Thymus (tissue), 11 donors: Measurements from ENCODE around the gene OTOA. TPM values are rescaled to one million over a fixed set of nuclear protein-coding genes. Genes with fewer than 3 reads are reported as not detected.
"Not testable (repeated sequence)": the region's sequence is repeated elsewhere in the genome, so short reads cannot be mapped to it uniquely, and the experiment has no call there.

Experiments
- DNase-seq, 9 donors: peaks; one replicate each; pipeline ENCODE4 v3.0.0-alpha.2; 2013; ENCODE audit warnings: low spot score in 9 of 9, low read depth in 6 of 9, missing footprints in 1 of 9
- H3K27ac ChIP-seq, 2 donors: one replicate each; pipeline ENCODE4 v1.5.1; 2013; ENCODE audit warnings: control low read depth in 1 of 2, low read depth in 1 of 2, low read length in 1 of 2, mild to moderate bottlenecking in 1 of 2, moderate library complexity in 1 of 2
- H3K27me3 ChIP-seq, 2 donors: one replicate each; pipeline ENCODE4 v1.5.1; 2013; ENCODE audit warnings: low read length in 1 of 2; ENCODE audit not compliant: control insufficient read depth in 2 of 2, insufficient read depth in 1 of 2
- H3K36me3 ChIP-seq, 2 donors: one replicate each; pipeline ENCODE4 v1.5.1; 2013; ENCODE audit warnings: low read length in 1 of 2, mild to moderate bottlenecking in 1 of 2, moderate library complexity in 1 of 2; ENCODE audit not compliant: control insufficient read depth in 2 of 2, insufficient read depth in 2 of 2
- H3K4me1 ChIP-seq, 2 donors: one replicate each; pipeline ENCODE4 v1.5.1; 2013; ENCODE audit warnings: low read length in 2 of 2; ENCODE audit not compliant: control insufficient read depth in 2 of 2, insufficient read depth in 2 of 2
- H3K4me3 ChIP-seq, 2 donors: one replicate each; pipeline ENCODE4 v1.5.1; 2013; ENCODE audit warnings: low read length in 2 of 2, control low read depth in 1 of 2, mild to moderate bottlenecking in 1 of 2
- H3K9me3 ChIP-seq, 2 donors: one replicate each; pipeline ENCODE4 v1.5.1; 2013; ENCODE audit warnings: low read length in 1 of 2, mild to moderate bottlenecking in 1 of 2; ENCODE audit not compliant: control insufficient read depth in 2 of 2, insufficient read depth in 1 of 2
- WGBS: extraction: QIAGEN DNeasy Blood & Tissue Kit; methylation state at CpG from one replicate; pipeline ENCODE4 v1.1.7; 2013; 5-methylcytosine and 5-hydroxymethylcytosine counted together
- polyA plus RNA-seq: library from polyadenylated mRNA; stranded (reverse); fragments of 200-250 nt; gene quantifications from one replicate; pipeline ENCODE4 v1.2.3, GENCODE V29; 2013
- total RNA-seq: library from RNA; stranded (reverse); fragments of 120-200 nt; gene quantifications from one replicate; pipeline ENCODE4 v1.2.4, GENCODE V29; 2013
- donor health status: healthy.

OTOA gene
- total and polyA plus RNA-seq, 2 donors: 0.28 to 1.3 TPM

DNA sequence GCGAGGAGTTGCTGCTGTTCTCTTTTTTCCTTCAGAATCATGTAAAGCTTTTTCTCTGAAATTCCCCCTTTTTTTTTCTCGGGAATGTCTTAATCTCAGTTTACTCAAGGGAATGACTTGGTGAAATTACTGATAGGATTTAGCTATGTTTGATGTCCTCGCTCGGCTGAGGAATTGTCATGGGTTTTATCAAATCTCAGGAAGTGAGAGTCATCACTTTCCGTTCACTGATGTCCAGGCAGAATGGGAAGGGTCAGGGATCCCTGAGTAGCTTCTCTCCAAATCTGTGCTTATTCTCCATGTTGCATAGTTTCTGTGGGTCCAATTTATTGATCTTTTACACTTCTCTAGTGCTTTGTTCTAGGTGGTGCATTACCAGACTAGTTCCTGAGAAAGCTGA lies 17.7 kb upstream of the OTOA start:
- Histone ChIP-seq H3K27ac (peak overlapping the region; percentile 83 to 94), H3K9me3 (no peaks in the 10 kb centered on the region), H3K36me3 (peaks cover 0 to 2% of the 10 kb centered on the region in 2 donors), H3K4me3 (no peak overlapping the region), H3K27me3 (no peaks in the 10 kb centered on the region), H3K4me1 (peaks cover 17 to 44% of the 10 kb centered on the region in 2 donors)
- no peak for DNase-seq
- WGBS: 89% methylated on average over 5 of the region's 5 CpGs

DNA sequence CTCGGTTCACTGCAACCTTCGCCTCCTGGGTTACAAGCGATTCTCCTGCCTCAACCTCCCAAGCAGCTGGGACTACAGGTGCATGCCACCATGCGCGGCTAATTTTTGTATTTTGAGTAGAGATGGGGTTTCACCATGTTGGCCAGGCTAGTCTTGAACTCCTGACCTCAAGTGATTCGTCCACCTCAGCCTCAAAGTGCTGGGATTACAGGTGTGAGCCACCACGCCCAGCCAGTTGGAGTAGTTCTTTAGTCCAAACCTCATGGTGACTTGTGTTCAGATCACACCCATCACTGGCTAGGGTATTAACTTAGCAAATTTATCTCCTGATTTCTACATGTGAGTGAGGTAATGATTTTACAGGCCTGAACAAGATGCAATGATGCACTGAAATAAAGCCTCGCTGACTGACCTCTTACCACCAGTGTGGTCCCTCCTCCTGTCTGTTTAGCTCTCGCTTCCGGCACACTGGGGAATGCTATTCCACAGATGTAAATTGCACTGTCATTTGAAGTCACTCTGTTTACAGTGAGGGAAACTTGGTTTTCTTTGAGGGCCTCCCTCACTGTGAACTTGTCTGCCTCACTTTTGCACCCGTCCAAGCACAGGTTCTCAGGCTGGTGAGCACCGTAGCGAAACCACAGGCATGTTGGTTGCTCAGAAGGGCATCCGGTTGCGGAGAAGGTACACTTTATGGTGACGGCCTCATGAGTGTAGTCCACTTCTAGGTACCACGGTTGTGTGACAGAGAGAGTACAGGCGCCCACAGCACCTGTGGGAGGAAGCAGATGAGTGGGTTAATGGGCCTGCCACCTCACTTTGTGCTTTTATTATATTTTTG lies 16.8 kb upstream of the OTOA start:
- no peaks in the 10 kb centered on the region for H3K27me3 ChIP-seq
- H3K4me1 ChIP-seq: peaks cover 17 to 44% of the 10 kb centered on the region in 2 donors
- peak overlapping the region; percentile 82 to 94 for H3K27ac ChIP-seq
- WGBS: 75% methylated on average over 18 of the region's 18 CpGs
- no peak overlapping the region for H3K4me3 ChIP-seq
- H3K36me3 ChIP-seq: peaks cover 0 to 2% of the 10 kb centered on the region in 2 donors
- peak in 3 of 9 donors; percentile 20 to 58 (median 26) for DNase-seq
- H3K9me3 ChIP-seq: no peaks in the 10 kb centered on the region

DNA sequence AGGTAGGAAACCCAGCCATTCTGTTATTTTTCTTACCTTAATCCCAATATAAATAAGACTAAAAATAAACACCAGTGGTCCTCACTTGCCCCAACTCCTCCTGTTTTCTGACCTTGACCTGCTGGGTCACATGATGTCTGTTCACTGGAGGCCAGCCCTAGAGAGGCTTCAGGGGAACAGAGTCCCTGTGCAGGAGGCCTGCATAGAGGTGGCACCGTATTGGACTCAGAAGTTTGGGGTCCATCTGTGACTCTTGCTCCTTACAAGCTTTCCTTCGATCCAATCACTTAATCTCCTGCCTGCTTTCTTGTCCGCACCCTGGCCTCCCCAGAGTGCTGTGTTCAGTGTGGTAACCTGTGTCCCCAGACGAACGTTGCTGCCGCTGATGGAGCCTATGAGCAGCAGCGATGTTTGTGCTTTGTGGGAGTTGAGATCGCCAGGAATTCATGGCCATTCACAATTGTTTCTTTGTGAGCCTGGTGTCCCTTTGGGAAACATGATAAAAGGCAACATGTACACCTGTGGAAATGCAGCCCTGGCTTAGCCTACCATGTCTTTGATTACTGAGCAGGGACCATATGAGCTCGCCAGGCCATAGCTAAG lies 16.1 kb upstream of the OTOA start:
- 96% methylated on average over 9 of the region's 9 CpGs for WGBS
- no peak for DNase-seq
- peak overlapping the region; percentile 70 to 94 for H3K27ac ChIP-seq
- no peaks in the 10 kb centered on the region for H3K36me3 ChIP-seq
- H3K27me3 ChIP-seq: no peaks in the 10 kb centered on the region
- no peak overlapping the region for H3K4me3 ChIP-seq
- no peaks in the 10 kb centered on the region for H3K9me3 ChIP-seq
- H3K4me1 ChIP-seq: peaks cover 17 to 44% of the 10 kb centered on the region in 2 donors

DNA sequence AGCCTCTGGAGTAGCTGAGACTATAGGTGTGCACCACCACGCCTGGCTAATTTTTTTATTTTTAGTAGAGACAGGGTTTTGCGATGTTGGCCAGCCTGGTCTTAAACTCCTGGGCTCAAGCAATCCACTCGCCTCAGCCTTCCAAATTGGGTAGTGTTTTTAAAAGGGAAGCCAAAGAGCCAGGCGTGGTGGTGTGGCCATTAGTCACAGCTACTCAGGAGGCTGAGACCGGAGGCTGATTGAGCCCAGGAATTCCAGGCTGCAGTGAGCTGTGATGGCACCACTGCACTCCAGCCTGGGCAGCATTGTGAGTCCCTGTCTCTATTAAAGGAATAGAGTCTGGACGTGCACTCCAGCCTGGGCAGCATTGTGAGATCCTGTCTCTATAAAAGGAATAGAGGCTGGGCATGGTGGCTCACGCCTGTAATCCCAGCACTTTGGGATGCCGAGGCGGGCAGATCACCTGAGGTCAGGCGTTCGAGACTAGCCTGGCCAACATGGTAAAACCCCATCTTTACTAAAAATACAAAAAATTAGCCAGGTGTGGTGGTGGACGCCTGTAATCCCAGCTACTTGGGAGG lies 13.9 kb upstream of the OTOA start:
- H3K4me3 ChIP-seq, DNase-seq, H3K36me3 ChIP-seq, H3K27me3 ChIP-seq, H3K27ac ChIP-seq, H3K9me3 ChIP-seq: not testable (repeated sequence)
- H3K4me1 ChIP-seq: peaks cover 15 to 44% of the 10 kb centered on the region in 2 donors
- 97% methylated on average over 12 of the region's 12 CpGs for WGBS

DNA sequence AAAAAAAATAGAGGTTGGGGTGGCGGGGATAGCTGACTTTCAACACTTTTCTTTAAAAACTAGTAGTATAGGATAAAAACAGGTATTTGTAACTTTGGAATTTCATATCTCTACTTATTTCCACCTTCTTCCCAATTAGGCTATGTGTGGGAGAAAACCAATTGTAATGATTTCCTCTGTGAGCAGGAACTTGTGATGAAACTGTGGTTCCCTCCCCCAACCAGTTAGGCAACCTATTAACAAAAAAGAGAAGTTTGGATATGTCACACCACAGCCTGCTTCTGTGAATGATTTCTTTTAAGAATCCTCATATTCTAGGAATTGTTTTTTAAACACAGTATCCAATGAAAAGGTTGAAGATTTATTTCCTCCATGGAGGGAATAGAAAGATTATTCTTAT lies 13.2 kb upstream of the OTOA start:
- H3K27me3 ChIP-seq: no peaks in the 10 kb centered on the region
- DNase-seq: peak in 1 of 9 donors; percentile 23
- WGBS: 95% methylated on average over 1 of the region's 1 CpG
- H3K9me3 ChIP-seq: no peaks in the 10 kb centered on the region
- H3K27ac ChIP-seq: no peak overlapping the region
- H3K36me3 ChIP-seq: peaks cover 0 to 7% of the 10 kb centered on the region in 2 donors
- H3K4me3 ChIP-seq: no peak overlapping the region
- H3K4me1 ChIP-seq: peaks cover 15 to 40% of the 10 kb centered on the region in 2 donors

DNA sequence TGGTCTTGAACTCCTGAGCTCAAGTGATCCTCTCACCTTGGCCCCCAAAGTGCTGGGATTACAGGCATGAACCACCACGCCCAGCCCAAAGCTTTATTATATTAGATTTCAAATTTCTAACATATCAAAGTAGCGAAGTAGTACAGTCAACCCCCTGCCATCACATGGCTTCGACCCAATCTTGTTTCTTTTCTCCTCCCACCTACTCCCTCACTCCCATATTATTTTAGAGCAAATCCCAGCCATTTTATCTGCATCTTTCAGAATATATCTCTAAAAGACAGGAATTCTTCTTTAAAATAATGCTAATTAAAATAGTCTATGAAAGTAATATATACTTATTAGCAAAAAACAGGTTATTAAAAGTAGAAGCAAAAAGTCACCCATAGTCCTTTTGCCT lies 12.3 kb upstream of the OTOA start:
- Histone ChIP-seq H3K36me3 (peaks cover 0 to 7% of the 10 kb centered on the region in 2 donors), H3K4me1 (peaks cover 10 to 32% of the 10 kb centered on the region in 2 donors), H3K27me3 (no peaks in the 10 kb centered on the region), H3K4me3 (no peak overlapping the region), H3K27ac (no peak overlapping the region), H3K9me3 (no peaks in the 10 kb centered on the region)
- WGBS: 94% methylated on average over 3 of the region's 3 CpGs
- DNase-seq: no peak

DNA sequence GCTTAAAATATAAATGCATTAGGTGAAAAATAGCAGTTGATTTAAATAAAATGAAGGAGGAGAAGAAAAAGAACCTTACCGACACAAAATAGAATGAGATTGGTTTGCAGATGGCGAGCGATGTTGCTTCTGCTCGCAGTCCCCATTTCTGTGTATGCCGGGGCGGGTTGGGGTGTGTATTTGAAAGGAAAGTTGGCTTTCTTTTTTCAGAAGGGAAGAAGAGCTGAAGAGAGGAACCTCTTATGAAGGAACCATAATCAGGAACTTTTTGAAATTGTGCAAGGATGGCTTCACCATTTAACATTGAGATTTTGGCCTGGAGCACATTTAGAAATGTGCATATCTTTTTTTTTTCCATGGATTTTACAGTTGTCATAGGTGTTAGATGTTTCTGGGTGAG lies 11.3 kb upstream of the OTOA start, which contains the start of gene IGSF6:
IGSF6 (minus strand) TSS at position 156 of the 400 bp plus-strand sequence; CDS start at position 146, 10 bp downstream.
- H3K9me3 ChIP-seq: no peaks in the 10 kb centered on the region
- no peak within 1 kb of the TSS for H3K4me3 ChIP-seq
- H3K27ac ChIP-seq: no peak within 1 kb of the TSS
- no peak for DNase-seq
- 97% methylated on average over 6 of the region's 6 CpGs for WGBS
- peaks cover 0 to 7% of the 10 kb centered on the region in 2 donors for H3K36me3 ChIP-seq
- H3K27me3 ChIP-seq: no peaks in the 10 kb centered on the region
- peaks cover 5 to 23% of the 10 kb centered on the region in 2 donors for H3K4me1 ChIP-seq

DNA sequence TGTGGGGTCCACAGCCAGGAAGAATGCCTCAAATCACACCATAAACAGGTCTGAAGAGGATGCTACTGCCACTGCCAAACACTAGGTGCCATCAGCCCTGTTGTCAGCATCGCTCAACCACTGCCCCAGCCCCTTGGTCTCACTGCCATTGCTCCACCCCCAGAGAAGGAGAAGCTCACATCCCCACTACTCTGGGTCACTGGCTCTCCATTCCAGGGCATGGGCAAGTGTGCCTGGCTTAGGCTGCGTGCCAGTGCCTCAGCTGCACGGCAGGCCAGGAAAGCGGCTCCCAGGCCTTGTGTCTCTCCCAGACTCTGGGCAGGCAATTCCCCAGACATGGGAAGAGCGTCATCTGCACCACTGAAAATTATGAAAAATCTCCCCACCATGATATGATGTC lies 10.2 kb upstream of the OTOA start:
- WGBS: 97% methylated on average over 5 of the region's 5 CpGs
- Histone ChIP-seq H3K4me3 (no peak overlapping the region), H3K27ac (no peak overlapping the region), H3K36me3 (peaks cover 4 to 7% of the 10 kb centered on the region in 2 donors), H3K4me1 (peaks cover 0 to 15% of the 10 kb centered on the region in 2 donors), H3K27me3 (no peaks in the 10 kb centered on the region), H3K9me3 (no peaks in the 10 kb centered on the region)
- no peak for DNase-seq

DNA sequence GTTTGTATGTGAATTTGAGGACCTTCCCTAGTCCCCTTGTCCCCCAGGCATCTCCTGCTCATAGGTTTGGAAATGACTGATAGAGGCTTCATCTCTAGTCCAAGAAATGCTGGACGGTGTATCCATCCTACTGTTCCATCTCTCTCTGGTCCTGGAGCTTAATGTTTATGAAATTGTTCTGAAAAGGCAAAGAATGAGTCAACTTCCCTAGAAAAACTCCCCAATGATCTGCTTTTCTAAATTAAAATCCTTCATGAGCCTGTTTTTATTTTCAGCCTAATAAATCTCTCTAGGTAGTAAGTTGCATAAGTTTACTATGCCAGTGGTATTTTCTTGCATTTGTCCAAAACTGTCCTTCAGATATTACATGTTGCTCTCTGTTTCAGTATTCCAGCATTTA lies 9.3 kb upstream of the OTOA start:
- H3K27me3 ChIP-seq: no peaks in the 10 kb centered on the region
- peaks cover 0 to 9% of the 10 kb centered on the region in 2 donors for H3K4me1 ChIP-seq
- H3K9me3 ChIP-seq: no peaks in the 10 kb centered on the region
- no peak overlapping the region for H3K27ac ChIP-seq
- DNase-seq: no peak
- H3K4me3 ChIP-seq: no peak overlapping the region
- whole genome bisulfite sequencing: 97% methylated on average over 1 of the region's 1 CpG
- peaks cover 4 to 7% of the 10 kb centered on the region in 2 donors for H3K36me3 ChIP-seq
